H1 (cell line): Measurements from ENCODE around the gene MED12L.

ENCODE experiments used
- GTF2F1 ChIP-seq: IDR thresholded peaks from 2 replicates; pipeline ENCODE4 v1.6.1; 2012; ENCODE audit warnings: low read depth, low read length, improper control_type of control experiment, borderline replicate concordance
- POLR2AphosphoS5 ChIP-seq: IDR thresholded peaks from 2 replicates; pipeline ENCODE4 v1.6.1; 2011; ENCODE audit warnings: low read depth, low read length
- TAF1 ChIP-seq: IDR thresholded peaks from 2 replicates; pipeline ENCODE4 v1.6.1; 2011; ENCODE audit warnings: mild to moderate bottlenecking, low read depth, low read length
- TF ChIP-seq, protein P1 (sequence below), 3 experiments: IDR thresholded peaks; 1 replicate in 2 of 3; 2 replicates in 1 of 3; pipeline versions ENCODE4 v1.5.1 to v1.6.1; 2011; ENCODE audit warnings: low read length in 3 of 3, mild to moderate bottlenecking in 3 of 3, inconsistent platforms in 2 of 3, low read depth in 1 of 3, moderate library complexity in 1 of 3; ENCODE audit not compliant: insufficient read depth in 1 of 3; ENCODE audit errors: control extremely low read depth in 1 of 3
- TF ChIP-seq, protein P2 (sequence below): IDR thresholded peaks from 2 replicates; pipeline ENCODE4 v1.6.1; 2011; ENCODE audit warnings: low read depth, mild to moderate bottlenecking, low read length; ENCODE audit not compliant: insufficient read depth

DNA sequence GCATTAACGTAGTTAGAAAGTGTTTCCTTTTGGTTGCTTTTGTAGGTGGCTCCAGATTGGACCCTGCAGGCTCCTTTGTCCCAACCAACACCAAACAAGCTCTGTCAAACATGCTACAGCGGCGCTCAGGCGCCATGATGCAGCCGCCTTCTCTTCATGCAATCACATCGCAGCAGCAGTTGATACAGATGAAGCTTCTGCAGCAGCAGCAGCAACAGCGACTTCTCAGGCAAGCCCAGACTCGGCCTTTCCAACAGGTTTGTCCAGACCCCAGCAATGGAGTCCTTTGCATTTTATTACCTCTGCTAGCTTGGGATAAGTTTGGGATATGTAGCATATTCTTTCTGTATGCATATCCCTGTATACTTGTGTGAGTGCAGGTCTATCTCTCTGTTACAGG, 309.1 kb downstream of the MED12L start:
- TF ChIP-seq GTF2F1 (no peak), POLR2AphosphoS5 (no peak), TAF1 (no peak)
- TF ChIP-seq, protein P1, sequence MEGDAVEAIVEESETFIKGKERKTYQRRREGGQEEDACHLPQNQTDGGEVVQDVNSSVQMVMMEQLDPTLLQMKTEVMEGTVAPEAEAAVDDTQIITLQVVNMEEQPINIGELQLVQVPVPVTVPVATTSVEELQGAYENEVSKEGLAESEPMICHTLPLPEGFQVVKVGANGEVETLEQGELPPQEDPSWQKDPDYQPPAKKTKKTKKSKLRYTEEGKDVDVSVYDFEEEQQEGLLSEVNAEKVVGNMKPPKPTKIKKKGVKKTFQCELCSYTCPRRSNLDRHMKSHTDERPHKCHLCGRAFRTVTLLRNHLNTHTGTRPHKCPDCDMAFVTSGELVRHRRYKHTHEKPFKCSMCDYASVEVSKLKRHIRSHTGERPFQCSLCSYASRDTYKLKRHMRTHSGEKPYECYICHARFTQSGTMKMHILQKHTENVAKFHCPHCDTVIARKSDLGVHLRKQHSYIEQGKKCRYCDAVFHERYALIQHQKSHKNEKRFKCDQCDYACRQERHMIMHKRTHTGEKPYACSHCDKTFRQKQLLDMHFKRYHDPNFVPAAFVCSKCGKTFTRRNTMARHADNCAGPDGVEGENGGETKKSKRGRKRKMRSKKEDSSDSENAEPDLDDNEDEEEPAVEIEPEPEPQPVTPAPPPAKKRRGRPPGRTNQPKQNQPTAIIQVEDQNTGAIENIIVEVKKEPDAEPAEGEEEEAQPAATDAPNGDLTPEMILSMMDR (IDR thresholded peaks at IDR 0.05; ENCODE audit: control extremely low read depth in 1 of 3, insufficient read depth in 1 of 3, low read depth in 1 of 3, low read length in 3 of 3), result no peak
- TF ChIP-seq, protein P2, sequence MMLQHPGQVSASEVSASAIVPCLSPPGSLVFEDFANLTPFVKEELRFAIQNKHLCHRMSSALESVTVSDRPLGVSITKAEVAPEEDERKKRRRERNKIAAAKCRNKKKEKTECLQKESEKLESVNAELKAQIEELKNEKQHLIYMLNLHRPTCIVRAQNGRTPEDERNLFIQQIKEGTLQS, result no peak
